ENCODE data around the gene CNR2. TPM values are rescaled to one million over a fixed set of nuclear protein-coding genes. Genes with fewer than 3 reads are reported as not detected.

Gene CNR2
- total and polyA plus RNA-seq, 2 of the 4 experiments (the other 2 are of a cell fraction) = not detected

DNA sequence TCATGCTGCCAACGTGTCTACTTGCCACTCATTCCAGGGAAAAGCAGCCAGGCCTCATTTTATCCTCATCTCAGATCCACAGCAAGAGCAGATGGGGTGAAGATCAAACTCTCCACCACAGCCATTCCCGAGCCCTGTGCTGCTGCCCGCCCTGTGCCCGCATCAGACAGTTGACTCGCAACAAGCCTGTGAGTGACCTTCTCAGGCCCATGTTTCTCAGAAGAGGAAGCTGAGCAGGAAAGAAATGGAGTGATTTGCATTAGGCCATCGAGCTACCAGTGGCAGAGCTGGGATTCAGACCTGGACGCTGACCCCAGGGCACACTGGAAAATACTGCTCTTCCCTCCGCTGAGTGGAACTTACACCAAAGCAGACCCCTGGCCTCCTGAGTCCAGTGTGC is 1.2 kb downstream of the CNR2 start:
- H2BK5ac ChIP-seq (ENCODE audit: low read depth, low read length, poor library complexity, severe bottlenecking) = no peak overlapping the region
- no peaks in the 10 kb centered on the region for H4K20me1 ChIP-seq (ENCODE audit: insufficient read depth, low read length)
- H2AK5ac ChIP-seq (ENCODE audit: low read depth, low read length) = no peak overlapping the region
- H3K4ac ChIP-seq (ENCODE audit: low read depth, low read length) = no peak overlapping the region
- no TSS peak for BruUV-seq (replicated peaks)
- WGBS, 2 experiments (ENCODE audit: extremely low coverage in 2 of 2, insufficient read length in 1 of 2) = no CpG with 5 or more reads among the region's 8 CpGs
- no peak overlapping the region for H3K27ac ChIP-seq (ENCODE audit: insufficient read depth, low read length)
- no peak for ATAC-seq (ENCODE audit: low read depth)
- H2BK15ac ChIP-seq (ENCODE audit: low read depth, low read length) = no peak overlapping the region
- H3K56ac ChIP-seq (ENCODE audit: extremely low read depth, insufficient read depth, low read length) = no peak overlapping the region
- no peaks in the 10 kb centered on the region for H3K79me1 ChIP-seq (ENCODE audit: low read depth in 1 of 2, low read length in 2 of 2)
- H3K9me1 ChIP-seq (ENCODE audit: insufficient read depth, low read length) = 0 out of 2 replicates have a peak, but pooled peaks cover 4% of the 10 kb centered on the region
- POLR2A ChIA-PET (ENCODE audit: unreplicated experiment) = no interaction called here
- no peak overlapping the region for H3K9ac ChIP-seq (ENCODE audit: low read depth, low read length)
- no peaks in the 10 kb centered on the region for H3K36me3 ChIP-seq (ENCODE audit: control insufficient read depth, insufficient read depth, low read length)
- no peak for DNase-seq
- H2BK120ac ChIP-seq (ENCODE audit: low read depth, low read length) = no peak overlapping the region
- dilution Hi-C loops (cut with HindIII; ENCODE audit: low sequenced_read_pairs, unreplicated experiment) (no loop called here), in situ Hi-C loops (cut with MboI; ENCODE audit: low sequenced_read_pairs) (no loop called here), intact Hi-C loops (cut with micrococcal nuclease) (no loop called here)
- no peak overlapping the region for H3K14ac ChIP-seq (replicated peaks; ENCODE audit: low read depth, low read length)
- CTCF ChIA-PET = no interaction called here
- no peak overlapping the region for H3K23ac ChIP-seq (ENCODE audit: low read depth, low read length)
- no peak overlapping the region for H3K4me2 ChIP-seq (ENCODE audit: low read depth, low read length)
- H3K27me3 ChIP-seq (ENCODE audit: control insufficient read depth, insufficient read depth, low read length) = peaks cover 32% of the 10 kb centered on the region
- H2AK9ac ChIP-seq (replicated peaks; ENCODE audit: low read depth, low read length, poor library complexity) = no peak overlapping the region
- TF ChIP-seq CEBPB (IDR thresholded peaks at IDR 0.05; ENCODE audit: low read depth, low read length) (no peak), CHD1 (IDR thresholded peaks at IDR 0.05; ENCODE audit: low read depth, low read length) (no peak), FOS (IDR thresholded peaks at IDR 0.05; ENCODE audit: low read depth, low read length) (no peak), SMC3 (IDR thresholded peaks at IDR 0.05; ENCODE audit: low read depth, low read length) (no peak), RFX5 (IDR thresholded peaks at IDR 0.05; ENCODE audit: low read depth, low read length) (no peak), NFE2L2 (IDR thresholded peaks at IDR 0.05; ENCODE audit: low read depth, low read length) (no peak), RAD21 (IDR thresholded peaks at IDR 0.05; ENCODE audit: low read length) (no peak), RCOR1 (IDR thresholded peaks at IDR 0.05; ENCODE audit: insufficient replicate concordance, low read length) (no peak), BHLHE40 (IDR thresholded peaks at IDR 0.05; ENCODE audit: low read depth, low read length) (no peak), MAFK (IDR thresholded peaks at IDR 0.05; ENCODE audit: low read depth, low read length) (no peak), POLR2A (IDR thresholded peaks at IDR 0.05; ENCODE audit: low read depth, low read length) (no peak), MAZ (IDR thresholded peaks at IDR 0.05; ENCODE audit: borderline replicate concordance, low read depth, low read length) (no peak), MXI1 (IDR thresholded peaks at IDR 0.05; ENCODE audit: borderline replicate concordance, low read depth, low read length) (no peak)
- TF ChIP-seq, protein P1, sequence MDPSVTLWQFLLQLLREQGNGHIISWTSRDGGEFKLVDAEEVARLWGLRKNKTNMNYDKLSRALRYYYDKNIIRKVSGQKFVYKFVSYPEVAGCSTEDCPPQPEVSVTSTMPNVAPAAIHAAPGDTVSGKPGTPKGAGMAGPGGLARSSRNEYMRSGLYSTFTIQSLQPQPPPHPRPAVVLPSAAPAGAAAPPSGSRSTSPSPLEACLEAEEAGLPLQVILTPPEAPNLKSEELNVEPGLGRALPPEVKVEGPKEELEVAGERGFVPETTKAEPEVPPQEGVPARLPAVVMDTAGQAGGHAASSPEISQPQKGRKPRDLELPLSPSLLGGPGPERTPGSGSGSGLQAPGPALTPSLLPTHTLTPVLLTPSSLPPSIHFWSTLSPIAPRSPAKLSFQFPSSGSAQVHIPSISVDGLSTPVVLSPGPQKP (IDR thresholded peaks at IDR 0.05; ENCODE audit: borderline replicate concordance, low read depth, low read length) = no peak
- TF ChIP-seq, protein P2, sequence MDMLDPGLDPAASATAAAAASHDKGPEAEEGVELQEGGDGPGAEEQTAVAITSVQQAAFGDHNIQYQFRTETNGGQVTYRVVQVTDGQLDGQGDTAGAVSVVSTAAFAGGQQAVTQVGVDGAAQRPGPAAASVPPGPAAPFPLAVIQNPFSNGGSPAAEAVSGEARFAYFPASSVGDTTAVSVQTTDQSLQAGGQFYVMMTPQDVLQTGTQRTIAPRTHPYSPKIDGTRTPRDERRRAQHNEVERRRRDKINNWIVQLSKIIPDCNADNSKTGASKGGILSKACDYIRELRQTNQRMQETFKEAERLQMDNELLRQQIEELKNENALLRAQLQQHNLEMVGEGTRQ (IDR thresholded peaks at IDR 0.05; ENCODE audit: low read depth, low read length) = no peak
- TF ChIP-seq, protein P3, sequence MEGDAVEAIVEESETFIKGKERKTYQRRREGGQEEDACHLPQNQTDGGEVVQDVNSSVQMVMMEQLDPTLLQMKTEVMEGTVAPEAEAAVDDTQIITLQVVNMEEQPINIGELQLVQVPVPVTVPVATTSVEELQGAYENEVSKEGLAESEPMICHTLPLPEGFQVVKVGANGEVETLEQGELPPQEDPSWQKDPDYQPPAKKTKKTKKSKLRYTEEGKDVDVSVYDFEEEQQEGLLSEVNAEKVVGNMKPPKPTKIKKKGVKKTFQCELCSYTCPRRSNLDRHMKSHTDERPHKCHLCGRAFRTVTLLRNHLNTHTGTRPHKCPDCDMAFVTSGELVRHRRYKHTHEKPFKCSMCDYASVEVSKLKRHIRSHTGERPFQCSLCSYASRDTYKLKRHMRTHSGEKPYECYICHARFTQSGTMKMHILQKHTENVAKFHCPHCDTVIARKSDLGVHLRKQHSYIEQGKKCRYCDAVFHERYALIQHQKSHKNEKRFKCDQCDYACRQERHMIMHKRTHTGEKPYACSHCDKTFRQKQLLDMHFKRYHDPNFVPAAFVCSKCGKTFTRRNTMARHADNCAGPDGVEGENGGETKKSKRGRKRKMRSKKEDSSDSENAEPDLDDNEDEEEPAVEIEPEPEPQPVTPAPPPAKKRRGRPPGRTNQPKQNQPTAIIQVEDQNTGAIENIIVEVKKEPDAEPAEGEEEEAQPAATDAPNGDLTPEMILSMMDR (conservative IDR thresholded peaks at IDR 0.05; ENCODE audit: low read depth, low read length) = no peak
- no peak overlapping the region for H4K8ac ChIP-seq (ENCODE audit: low read depth in 2 of 2, low read length in 2 of 2)
- H2BK20ac ChIP-seq (ENCODE audit: low read depth, low read length) = no peak overlapping the region
- H4K91ac ChIP-seq (ENCODE audit: insufficient read depth, low read depth, low read length) = no peak overlapping the region
- H3K4me1 ChIP-seq (ENCODE audit: control insufficient read depth, insufficient read depth, low read length) = no peaks in the 10 kb centered on the region
- H2AFZ ChIP-seq (replicated peaks; ENCODE audit: low read length, poor library complexity) = no peak overlapping the region
- H3K4me3 ChIP-seq (ENCODE audit: insufficient read depth, low read depth, low read length) = no peak overlapping the region
- H3K9me3 ChIP-seq (ENCODE audit: control insufficient read depth, insufficient read depth, low read length) = no peaks in the 10 kb centered on the region
- no peak overlapping the region for H4K5ac ChIP-seq (ENCODE audit: low read depth, low read length)
- no peak overlapping the region for H3K18ac ChIP-seq (ENCODE audit: low read depth, low read length)
